BLaER1 (cell line): Measurements from ENCODE around the gene MRPL50.

Experiments used
- H3K27ac ChIP-seq: shearing (Covaris generic); formaldehyde crosslinking; 2 replicates; pipeline ENCODE4 v1.8.1; 2022
- H3K27me3 ChIP-seq: shearing (Covaris generic); formaldehyde crosslinking; 2 replicates; pipeline ENCODE4 v1.8.1; 2022
- H3K36me3 ChIP-seq: shearing (Covaris generic); formaldehyde crosslinking; 2 replicates; pipeline ENCODE4 v1.8.1; 2022
- H3K4me1 ChIP-seq: shearing (Covaris generic); formaldehyde crosslinking; 2 replicates; pipeline ENCODE4 v1.8.1; 2022
- H3K4me2 ChIP-seq: shearing (Covaris generic); formaldehyde crosslinking; 2 replicates; pipeline ENCODE4 v1.8.1; 2022
- H3K4me3 ChIP-seq: shearing (Covaris generic); formaldehyde crosslinking; 2 replicates; pipeline ENCODE4 v1.8.1; 2022
- H3K9ac ChIP-seq: shearing (Covaris generic); formaldehyde crosslinking; 2 replicates; pipeline ENCODE4 v1.8.1; 2022
- H3K9me3 ChIP-seq: shearing (Covaris generic); formaldehyde crosslinking; 2 replicates; pipeline ENCODE4 v1.8.1; 2022
- H4K20me1 ChIP-seq: shearing (Covaris generic); formaldehyde crosslinking; 2 replicates; pipeline ENCODE4 v1.8.1; 2022
- Cebpa-rat ChIP-seq: shearing (Covaris generic); IDR thresholded peaks from 2 replicates; pipeline ENCODE4 v1.8.1; 2022

Gene MRPL50

DNA sequence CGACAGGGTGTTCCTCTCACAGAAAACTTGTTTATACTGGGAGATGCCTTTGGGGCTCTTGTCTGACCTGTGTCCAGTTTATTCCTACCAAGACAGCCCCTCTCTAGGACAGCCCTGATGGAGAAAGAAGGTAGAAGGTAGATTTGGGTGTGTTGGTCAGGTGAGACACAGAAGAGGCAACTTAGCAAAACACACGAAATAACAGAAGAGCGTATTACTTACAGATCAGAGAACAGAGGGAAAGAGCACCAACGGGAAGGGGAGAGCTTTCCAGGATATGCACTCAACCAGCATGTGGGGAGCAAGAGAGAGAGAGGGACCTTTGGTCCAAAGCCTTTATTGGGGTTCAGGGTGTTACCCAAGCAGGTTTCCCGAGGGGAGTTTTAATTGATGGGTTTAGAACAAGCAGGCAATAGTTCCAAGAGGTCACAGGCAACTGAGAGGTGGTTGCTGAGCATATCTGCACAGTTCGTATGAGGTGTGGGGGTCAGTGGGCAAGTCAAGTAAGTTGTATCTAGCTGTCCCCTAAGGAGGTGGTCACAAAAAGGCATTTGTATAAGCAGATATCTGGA is 45.4 kb downstream of the MRPL50 start:
- Histone ChIP-seq H4K20me1 (no peaks in the 10 kb centered on the region), H3K4me1 (no peaks in the 10 kb centered on the region), H3K4me3 (no peak overlapping the region), H3K9ac (no peak overlapping the region), H3K9me3 (no peaks in the 10 kb centered on the region), H3K4me2 (no peak overlapping the region), H3K27ac (no peak overlapping the region), H3K27me3 (no peaks in the 10 kb centered on the region), H3K36me3 (no peaks in the 10 kb centered on the region)
- TF ChIP-seq Cebpa-rat: no peak

- H3K36me3 ChIP-seq: no peaks in the 10 kb centered on the region
- H3K9ac ChIP-seq: no peak overlapping the region
- H4K20me1 ChIP-seq: no peaks in the 10 kb centered on the region
- H3K27ac ChIP-seq: no peak overlapping the region
- no peaks in the 10 kb centered on the region for H3K9me3 ChIP-seq
- H3K4me2 ChIP-seq: no peak overlapping the region
- no peaks in the 10 kb centered on the region for H3K27me3 ChIP-seq
- H3K4me1 ChIP-seq: no peaks in the 10 kb centered on the region
- H3K4me3 ChIP-seq: no peak overlapping the region
- TF ChIP-seq Cebpa-rat: no peak
Observed at GRCh38 chr9:101350285-101350684, 48.1 kb downstream of the MRPL50 start.

GRCh38 chr9:101342595-101342994 is 55.8 kb downstream of the MRPL50 start:
- H3K4me3 ChIP-seq: no peak overlapping the region
- no peak for TF ChIP-seq Cebpa-rat
- H3K4me1 ChIP-seq: no peaks in the 10 kb centered on the region
- H3K9me3 ChIP-seq: no peaks in the 10 kb centered on the region
- no peak overlapping the region for H3K4me2 ChIP-seq
- H3K9ac ChIP-seq: no peak overlapping the region
- H3K27me3 ChIP-seq: no peaks in the 10 kb centered on the region
- H3K36me3 ChIP-seq: no peaks in the 10 kb centered on the region
- no peak overlapping the region for H3K27ac ChIP-seq
- no peaks in the 10 kb centered on the region for H4K20me1 ChIP-seq

DNA sequence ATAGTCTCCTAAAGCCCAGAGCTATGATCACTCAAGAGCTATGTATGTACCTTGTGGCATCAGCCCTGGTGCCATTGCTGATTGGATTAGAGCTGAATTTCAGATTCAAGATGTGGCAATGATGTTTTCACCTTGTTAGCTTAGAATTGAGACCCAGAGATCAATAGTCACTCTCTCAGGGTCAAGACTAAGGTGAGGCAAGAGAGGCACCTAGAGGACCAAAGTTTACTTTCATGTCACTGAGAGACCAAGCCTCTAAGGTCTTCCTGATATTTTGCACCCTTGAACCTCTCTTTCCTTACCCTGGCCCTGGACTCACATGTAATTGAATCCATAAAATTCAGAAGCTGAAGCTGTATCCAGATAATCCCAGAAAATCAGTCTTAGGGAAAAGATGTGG is 56.5 kb downstream of the MRPL50 start:
- no peak overlapping the region for H3K4me2 ChIP-seq
- H3K9me3 ChIP-seq: no peaks in the 10 kb centered on the region
- no peak overlapping the region for H3K4me3 ChIP-seq
- no peaks in the 10 kb centered on the region for H3K36me3 ChIP-seq
- no peaks in the 10 kb centered on the region for H3K27me3 ChIP-seq
- H3K9ac ChIP-seq: no peak overlapping the region
- no peak overlapping the region for H3K27ac ChIP-seq
- TF ChIP-seq Cebpa-rat: no peak
- H4K20me1 ChIP-seq: no peaks in the 10 kb centered on the region
- H3K4me1 ChIP-seq: no peaks in the 10 kb centered on the region
